ENCODE data around the gene CRB2.

DNA sequence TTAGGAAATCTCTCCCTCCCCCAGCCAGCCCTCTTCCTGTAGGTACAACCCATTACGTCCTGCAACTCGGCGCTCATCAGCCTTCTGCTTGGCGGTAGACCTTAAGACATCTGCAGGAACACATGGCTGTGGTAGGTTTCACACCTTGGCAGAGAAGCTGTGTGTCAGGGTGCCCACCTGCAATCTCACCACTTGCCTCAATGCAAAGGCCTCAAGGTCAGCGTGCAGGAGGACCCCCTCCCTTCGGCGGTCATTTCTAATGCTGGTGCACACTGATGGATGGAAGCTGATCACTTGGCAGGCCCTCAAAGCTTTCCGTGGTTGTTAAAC is 67.3 kb downstream of the CRB2 start:
- TF ChIP-seq CTCF (IDR thresholded peaks at IDR 0.05) (no peak), POLR2A (IDR thresholded peaks at IDR 0.05) (no peak)
